ENCODE measurements around the gene CENPF. TPM values are rescaled to one million over a fixed set of nuclear protein-coding genes. Genes with fewer than 3 reads are reported as not detected.
"Not testable (repeated sequence)": the region's sequence is repeated elsewhere in the genome, so short reads cannot be mapped to it uniquely, and the experiment has no call there.

CENPF gene
- total RNA-seq, 1 donor from 2014 or later, result 17.9 TPM

DNA sequence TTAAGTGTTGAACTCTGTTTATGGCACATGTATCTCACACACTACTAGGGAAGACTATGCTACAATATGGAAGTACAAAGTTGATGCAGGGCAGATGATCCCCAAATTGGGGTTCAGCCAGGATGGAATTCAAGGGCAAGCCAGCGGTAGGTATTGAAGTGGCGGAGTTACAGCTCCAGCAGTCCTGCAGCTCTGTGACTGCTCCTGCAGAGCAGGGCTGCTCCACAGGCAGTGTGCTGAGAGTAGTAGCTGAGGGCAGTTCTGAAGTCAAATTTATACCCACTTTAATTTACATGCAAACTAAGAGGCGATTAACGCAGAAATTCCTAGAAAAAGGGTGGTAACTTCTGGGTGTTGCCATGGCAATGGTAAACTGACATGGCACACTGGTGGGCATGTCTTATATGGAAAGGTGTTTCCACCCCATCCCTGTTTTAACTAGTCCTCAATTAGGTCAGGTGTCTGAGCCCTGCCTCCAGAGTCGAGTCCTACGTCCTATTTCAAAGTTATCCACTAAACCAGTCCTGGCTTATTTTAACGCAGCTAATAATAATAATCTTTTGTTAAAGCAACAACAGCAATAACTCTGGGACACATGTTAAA, 20.6 kb upstream of the CENPF start:
- FAIRE-seq, result no peak
- no peak for DNase-seq (ENCODE audit: low spot score in 2 of 2)

DNA sequence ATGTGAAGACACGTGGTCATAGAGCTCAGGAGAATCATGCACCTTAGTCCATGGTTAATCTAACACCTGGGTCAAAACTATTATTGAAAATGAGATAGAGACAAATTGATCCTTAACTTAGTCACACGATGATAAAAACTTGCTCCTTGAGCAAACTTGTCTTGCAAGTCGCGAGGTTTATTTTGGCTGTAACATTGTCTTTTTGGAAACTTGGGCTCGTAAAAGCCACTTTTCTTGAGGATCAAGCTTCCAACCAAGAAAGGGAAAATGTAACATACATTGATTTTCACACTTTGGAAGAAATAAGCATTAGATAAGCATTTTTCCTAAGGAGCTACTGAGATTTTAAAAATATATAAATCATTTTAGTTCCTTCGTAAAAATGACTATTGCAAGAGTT, 19.9 kb upstream of the CENPF start:
- DNase-seq (ENCODE audit: low spot score in 2 of 2) (no peak), FAIRE-seq (no peak)

DNA sequence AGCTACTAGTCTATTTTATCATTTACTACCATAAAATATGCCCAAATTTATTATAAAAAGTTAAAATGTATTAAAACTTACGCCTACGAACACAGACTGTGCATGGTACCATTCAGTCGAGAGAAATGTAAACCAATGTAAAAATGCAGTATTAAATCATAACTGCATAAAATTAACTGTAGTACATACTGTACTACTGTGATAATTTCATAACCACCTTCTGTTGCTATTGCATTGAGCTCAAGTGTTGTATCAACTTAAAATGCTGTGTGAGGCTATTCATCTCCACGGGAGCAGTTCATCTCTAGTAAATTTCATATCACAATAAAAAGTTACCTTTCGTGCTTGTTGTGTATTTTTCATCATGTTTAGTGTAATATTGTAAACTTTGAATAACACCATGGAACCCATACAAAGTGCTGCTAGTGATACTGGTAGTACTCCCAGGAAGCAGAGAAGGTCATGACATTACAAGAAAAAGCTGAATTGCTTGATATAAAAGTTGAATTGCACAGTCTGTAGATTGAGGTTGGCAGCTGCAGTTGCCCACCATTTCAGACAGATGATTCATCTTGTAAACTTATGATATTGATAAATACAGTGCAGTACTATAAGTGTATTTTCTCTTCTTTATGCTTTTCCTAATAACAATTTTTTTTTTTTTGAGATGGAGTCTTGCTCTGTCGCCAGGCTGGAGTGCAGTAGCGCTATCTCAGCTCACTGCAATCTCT, 19.0 kb upstream of the CENPF start:
- no peak for DNase-seq (ENCODE audit: low spot score in 2 of 2)
- FAIRE-seq, result no peak

DNA sequence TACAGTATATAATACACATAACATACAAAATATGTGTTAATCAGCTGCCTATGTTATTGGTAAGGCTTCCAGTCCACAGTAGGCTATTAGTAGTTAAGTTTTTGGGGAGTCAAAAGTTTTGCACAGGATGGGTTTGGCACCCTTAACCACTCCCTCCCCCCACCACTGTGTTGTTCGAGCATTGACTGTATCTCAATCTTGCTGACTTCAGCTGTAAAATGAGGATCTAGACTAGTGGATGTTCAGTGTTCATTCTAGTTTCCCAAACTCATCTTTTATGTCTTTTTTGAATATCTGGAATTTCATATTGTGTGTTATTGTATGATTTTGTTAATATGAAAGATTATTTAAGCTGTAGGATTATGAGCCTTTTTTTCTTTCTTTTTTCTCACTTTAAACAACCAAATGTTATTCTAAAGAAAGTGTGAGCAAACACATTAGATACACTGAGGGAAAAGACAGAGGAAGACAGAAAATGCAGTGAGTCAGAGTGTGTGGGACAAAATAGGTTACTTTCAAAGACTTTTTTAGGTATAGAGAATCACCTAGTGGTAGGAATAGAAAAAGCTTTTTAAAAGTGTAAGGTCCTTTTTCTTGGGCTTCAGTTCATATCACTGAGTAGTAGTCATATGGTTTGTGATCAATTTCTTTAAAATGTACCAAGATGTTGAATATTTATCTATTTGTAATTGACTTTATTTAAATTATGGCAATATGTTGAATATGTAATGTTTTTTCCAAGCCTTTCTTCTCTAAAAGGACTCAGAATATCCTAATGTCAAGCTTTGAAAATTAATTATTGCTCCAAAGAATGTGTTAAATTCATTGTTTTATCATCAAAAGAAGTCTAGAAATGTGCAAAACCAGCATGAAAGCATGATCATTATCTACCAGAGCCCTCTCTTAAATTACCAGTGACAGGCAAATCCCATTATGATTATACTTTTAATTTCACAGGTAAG, 17.9 kb upstream of the CENPF start:
- no peak for DNase-seq (ENCODE audit: low spot score in 2 of 2)
- no peak for FAIRE-seq

GRCh38 chr1:214586621-214587020, 16.4 kb upstream of the CENPF start:
- no peak for DNase-seq (ENCODE audit: low spot score in 2 of 2)
- FAIRE-seq, result no peak

GRCh38 chr1:214587165-214587564, 15.8 kb upstream of the CENPF start:
- no peak for FAIRE-seq
- DNase-seq (ENCODE audit: low spot score in 2 of 2), result no peak

GRCh38 chr1:214588963-214589597, 13.9 kb upstream of the CENPF start:
- DNase-seq (ENCODE audit: low spot score in 2 of 2) (no peak), FAIRE-seq (no peak)

- no peak for FAIRE-seq
- no peak for DNase-seq (ENCODE audit: low spot score in 2 of 2)
Observed at GRCh38 chr1:214590696-214591095, 12.3 kb upstream of the CENPF start.

DNA sequence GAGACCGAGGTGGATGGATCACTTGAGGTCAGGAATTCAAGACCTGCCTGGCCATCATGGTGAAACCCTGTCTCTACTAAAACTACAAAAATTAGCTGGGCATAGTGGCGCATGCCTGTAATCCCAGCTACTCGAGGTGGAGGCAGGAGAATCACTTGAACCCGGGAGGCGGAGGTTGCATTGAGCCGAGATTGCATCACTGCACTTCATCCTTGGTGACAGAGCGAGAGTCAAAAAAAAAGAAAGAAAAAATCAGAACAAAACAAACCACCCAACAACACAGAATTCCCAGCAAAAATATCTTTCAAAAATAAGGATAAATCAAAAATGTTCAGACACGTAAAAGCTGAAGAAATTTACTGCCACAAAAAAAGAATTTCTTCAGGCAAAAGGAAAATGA, 11.1 kb upstream of the CENPF start:
- not testable (repeated sequence) for FAIRE-seq

GRCh38 chr1:214593158-214593557, 9.8 kb upstream of the CENPF start:
- FAIRE-seq, result no peak
- no peak for DNase-seq (ENCODE audit: low spot score in 2 of 2)

More for the DNA sequence above, 11.1 kb upstream of the CENPF start:
- not testable (repeated sequence) for DNase-seq (ENCODE audit: low spot score in 2 of 2)

- peak in 1 of 2 donors; percentile 23 for DNase-seq (ENCODE audit: low spot score in 2 of 2)
- FAIRE-seq, result no peak
Observed at GRCh38 chr1:214603819-214604252, 841 bp downstream of the CENPF start.

- DNase-seq (ENCODE audit: low spot score in 2 of 2) (no peak), FAIRE-seq (no peak)
Observed at GRCh38 chr1:214604523-214604922, 1.5 kb downstream of the CENPF start.

- FAIRE-seq; DNase-seq (ENCODE audit: low spot score in 2 of 2): not testable (repeated sequence)
Observed at GRCh38 chr1:214605484-214605883, 2.5 kb downstream of the CENPF start.

GRCh38 chr1:214605933-214606925, 3.2 kb downstream of the CENPF start:
- not testable (repeated sequence) for DNase-seq (ENCODE audit: low spot score in 2 of 2); FAIRE-seq

- not testable (repeated sequence) for FAIRE-seq; DNase-seq (ENCODE audit: low spot score in 2 of 2)
Observed at GRCh38 chr1:214607492-214608215, 4.7 kb downstream of the CENPF start.

DNA sequence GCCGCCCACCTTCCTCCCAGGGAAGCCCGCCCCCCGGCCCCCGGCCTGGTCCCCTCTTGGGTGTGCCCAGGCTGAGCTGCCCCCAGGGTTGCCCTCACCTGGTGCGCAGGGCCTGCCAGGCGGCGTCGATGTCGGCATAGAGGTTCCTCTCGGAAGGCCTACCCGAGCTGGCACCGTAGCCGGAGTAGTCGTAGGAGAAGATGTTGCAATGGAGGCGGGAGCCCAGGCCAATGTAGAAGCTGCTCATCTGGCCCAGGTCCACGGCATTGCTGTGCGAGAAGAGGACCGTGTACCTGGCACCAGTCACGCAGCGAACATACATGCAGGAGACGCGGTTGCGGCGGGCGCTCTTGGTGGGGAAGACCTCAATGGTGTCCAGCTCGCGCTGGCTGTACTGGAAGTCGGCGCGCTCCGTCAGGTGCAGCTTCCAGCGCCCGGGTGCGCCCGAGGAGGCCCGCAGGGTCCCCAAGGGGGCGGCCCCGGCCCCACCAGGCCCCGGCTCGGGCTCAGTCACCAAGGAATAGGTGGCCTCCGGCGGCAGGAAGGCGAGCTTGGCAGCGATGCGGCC, 5.3 kb downstream of the CENPF start:
- not testable (repeated sequence) for DNase-seq (ENCODE audit: low spot score in 2 of 2); FAIRE-seq

DNA sequence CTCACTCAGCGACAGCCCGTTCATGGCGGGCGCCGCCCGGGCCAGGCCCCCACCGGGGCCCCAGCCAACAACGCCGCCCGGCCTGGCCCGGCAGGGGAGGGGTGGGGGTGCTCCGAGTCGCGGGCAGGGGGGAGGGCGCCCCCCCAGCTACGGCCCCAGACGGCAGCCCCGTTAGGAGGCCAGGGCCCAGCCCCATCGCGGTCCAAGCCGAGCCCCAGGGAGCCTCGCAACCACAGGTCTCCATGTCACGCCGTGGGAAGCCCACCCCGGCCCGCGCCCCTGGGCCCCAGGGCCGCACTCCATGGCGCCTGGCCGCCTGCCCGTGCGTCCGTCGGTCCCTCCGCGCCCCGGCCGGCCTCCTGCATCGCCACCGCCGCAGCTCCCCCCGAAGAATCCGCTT, 5.8 kb downstream of the CENPF start:
- DNase-seq (ENCODE audit: low spot score in 2 of 2); FAIRE-seq: not testable (repeated sequence)

- DNase-seq (ENCODE audit: low spot score in 2 of 2) (no peak), FAIRE-seq (no peak)
Observed at GRCh38 chr1:214609692-214610091, 6.7 kb downstream of the CENPF start.

Measured in frontal cortex (tissue), 4 donors.